ENCODE results near the gene MAML2.

Gene MAML2

GRCh38 chr11:96257972-96258934 lies 84.7 kb downstream of the MAML2 start:
- no peak for TF ChIP-seq CTCF (conservative IDR thresholded peaks at IDR 0.05)
- no peak overlapping the region for H3K27ac ChIP-seq

- TF ChIP-seq CTCF (conservative IDR thresholded peaks at IDR 0.05), result no peak
- H3K27ac ChIP-seq, result no peak overlapping the region
These were observed 86.0 kb downstream of the MAML2 start for GRCh38 chr11:96257036-96257435.

GRCh38 chr11:96256215-96257011 lies 86.6 kb downstream of the MAML2 start:
- H3K27ac ChIP-seq, result no peak overlapping the region
- no peak for TF ChIP-seq CTCF (conservative IDR thresholded peaks at IDR 0.05)

GRCh38 chr11:96254854-96255253 lies 88.1 kb downstream of the MAML2 start:
- TF ChIP-seq CTCF (conservative IDR thresholded peaks at IDR 0.05), result no peak
- no peak overlapping the region for H3K27ac ChIP-seq

- TF ChIP-seq CTCF (conservative IDR thresholded peaks at IDR 0.05), result no peak
- no peak overlapping the region for H3K27ac ChIP-seq
These were observed 88.9 kb downstream of the MAML2 start for GRCh38 chr11:96254087-96254486.

GRCh38 chr11:96246718-96247552 lies 96.1 kb downstream of the MAML2 start:
- H3K27ac ChIP-seq, result no peak overlapping the region
- no peak for TF ChIP-seq CTCF (conservative IDR thresholded peaks at IDR 0.05)
